GM23338 (cell line): ENCODE measurements around the gene SLC38A9.
"Not testable (repeated sequence)": the region's sequence is repeated elsewhere in the genome, so short reads cannot be mapped to it uniquely, and the experiment has no call there.

Experiments used
- TF ChIP-seq, protein P1 (sequence below), 2 experiments: fragments of 200-600 bp in 1 of 2; sonication (generic) in 1 of 2; conservative IDR thresholded peaks; 2 replicates each; pipeline versions ENCODE4 v1.5.1 to v1.6.1; 2016 to 2017; ENCODE audit warnings: antibody characterized with exemption in 2 of 2, low read depth in 2 of 2, mild to moderate bottlenecking in 2 of 2, moderate library complexity in 1 of 2
- TF ChIP-seq, protein P2 (sequence below): IDR thresholded peaks from 2 replicates; pipeline ENCODE4 v1.6.1; 2016; ENCODE audit warnings: antibody characterized with exemption
- TF ChIP-seq, protein P3 (sequence below): IDR thresholded peaks from one replicate; pipeline ENCODE4 v1.6.1; 2018; ENCODE audit warnings: antibody characterized with exemption; ENCODE audit not compliant: unreplicated experiment

DNA sequence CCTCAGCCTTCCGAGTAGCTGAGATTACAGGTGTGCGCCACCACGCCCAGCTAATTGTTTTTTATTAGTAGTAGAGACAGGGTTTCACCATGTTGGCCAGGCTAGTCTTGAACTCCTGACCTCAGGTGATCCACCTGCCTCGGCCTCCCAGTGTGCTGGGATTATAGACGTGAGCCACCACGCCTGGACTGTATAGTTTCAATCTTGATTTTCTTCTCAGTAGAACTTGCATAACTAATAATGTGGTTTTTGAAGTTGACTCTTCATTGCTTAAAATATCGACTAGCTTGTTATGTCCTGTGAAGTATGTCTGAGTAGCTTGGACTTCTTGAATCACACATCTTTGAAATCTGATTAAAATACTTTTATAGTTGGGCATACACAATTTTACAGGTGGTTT, 49.6 kb upstream of the SLC38A9 start:
- TF ChIP-seq, protein P1, sequence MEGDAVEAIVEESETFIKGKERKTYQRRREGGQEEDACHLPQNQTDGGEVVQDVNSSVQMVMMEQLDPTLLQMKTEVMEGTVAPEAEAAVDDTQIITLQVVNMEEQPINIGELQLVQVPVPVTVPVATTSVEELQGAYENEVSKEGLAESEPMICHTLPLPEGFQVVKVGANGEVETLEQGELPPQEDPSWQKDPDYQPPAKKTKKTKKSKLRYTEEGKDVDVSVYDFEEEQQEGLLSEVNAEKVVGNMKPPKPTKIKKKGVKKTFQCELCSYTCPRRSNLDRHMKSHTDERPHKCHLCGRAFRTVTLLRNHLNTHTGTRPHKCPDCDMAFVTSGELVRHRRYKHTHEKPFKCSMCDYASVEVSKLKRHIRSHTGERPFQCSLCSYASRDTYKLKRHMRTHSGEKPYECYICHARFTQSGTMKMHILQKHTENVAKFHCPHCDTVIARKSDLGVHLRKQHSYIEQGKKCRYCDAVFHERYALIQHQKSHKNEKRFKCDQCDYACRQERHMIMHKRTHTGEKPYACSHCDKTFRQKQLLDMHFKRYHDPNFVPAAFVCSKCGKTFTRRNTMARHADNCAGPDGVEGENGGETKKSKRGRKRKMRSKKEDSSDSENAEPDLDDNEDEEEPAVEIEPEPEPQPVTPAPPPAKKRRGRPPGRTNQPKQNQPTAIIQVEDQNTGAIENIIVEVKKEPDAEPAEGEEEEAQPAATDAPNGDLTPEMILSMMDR (conservative IDR thresholded peaks at IDR 0.05; ENCODE audit: low read depth in 2 of 2): not testable (repeated sequence)
- TF ChIP-seq, protein P2, sequence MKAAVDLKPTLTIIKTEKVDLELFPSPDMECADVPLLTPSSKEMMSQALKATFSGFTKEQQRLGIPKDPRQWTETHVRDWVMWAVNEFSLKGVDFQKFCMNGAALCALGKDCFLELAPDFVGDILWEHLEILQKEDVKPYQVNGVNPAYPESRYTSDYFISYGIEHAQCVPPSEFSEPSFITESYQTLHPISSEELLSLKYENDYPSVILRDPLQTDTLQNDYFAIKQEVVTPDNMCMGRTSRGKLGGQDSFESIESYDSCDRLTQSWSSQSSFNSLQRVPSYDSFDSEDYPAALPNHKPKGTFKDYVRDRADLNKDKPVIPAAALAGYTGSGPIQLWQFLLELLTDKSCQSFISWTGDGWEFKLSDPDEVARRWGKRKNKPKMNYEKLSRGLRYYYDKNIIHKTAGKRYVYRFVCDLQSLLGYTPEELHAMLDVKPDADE: not testable (repeated sequence)
- TF ChIP-seq, protein P3, sequence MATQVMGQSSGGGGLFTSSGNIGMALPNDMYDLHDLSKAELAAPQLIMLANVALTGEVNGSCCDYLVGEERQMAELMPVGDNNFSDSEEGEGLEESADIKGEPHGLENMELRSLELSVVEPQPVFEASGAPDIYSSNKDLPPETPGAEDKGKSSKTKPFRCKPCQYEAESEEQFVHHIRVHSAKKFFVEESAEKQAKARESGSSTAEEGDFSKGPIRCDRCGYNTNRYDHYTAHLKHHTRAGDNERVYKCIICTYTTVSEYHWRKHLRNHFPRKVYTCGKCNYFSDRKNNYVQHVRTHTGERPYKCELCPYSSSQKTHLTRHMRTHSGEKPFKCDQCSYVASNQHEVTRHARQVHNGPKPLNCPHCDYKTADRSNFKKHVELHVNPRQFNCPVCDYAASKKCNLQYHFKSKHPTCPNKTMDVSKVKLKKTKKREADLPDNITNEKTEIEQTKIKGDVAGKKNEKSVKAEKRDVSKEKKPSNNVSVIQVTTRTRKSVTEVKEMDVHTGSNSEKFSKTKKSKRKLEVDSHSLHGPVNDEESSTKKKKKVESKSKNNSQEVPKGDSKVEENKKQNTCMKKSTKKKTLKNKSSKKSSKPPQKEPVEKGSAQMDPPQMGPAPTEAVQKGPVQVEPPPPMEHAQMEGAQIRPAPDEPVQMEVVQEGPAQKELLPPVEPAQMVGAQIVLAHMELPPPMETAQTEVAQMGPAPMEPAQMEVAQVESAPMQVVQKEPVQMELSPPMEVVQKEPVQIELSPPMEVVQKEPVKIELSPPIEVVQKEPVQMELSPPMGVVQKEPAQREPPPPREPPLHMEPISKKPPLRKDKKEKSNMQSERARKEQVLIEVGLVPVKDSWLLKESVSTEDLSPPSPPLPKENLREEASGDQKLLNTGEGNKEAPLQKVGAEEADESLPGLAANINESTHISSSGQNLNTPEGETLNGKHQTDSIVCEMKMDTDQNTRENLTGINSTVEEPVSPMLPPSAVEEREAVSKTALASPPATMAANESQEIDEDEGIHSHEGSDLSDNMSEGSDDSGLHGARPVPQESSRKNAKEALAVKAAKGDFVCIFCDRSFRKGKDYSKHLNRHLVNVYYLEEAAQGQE: not testable (repeated sequence)
